ENCODE results near the gene SPEM2.
"Not testable (repeated sequence)": the region's sequence is repeated elsewhere in the genome, so short reads cannot be mapped to it uniquely, and the experiment has no call there.

SPEM2 gene

DNA sequence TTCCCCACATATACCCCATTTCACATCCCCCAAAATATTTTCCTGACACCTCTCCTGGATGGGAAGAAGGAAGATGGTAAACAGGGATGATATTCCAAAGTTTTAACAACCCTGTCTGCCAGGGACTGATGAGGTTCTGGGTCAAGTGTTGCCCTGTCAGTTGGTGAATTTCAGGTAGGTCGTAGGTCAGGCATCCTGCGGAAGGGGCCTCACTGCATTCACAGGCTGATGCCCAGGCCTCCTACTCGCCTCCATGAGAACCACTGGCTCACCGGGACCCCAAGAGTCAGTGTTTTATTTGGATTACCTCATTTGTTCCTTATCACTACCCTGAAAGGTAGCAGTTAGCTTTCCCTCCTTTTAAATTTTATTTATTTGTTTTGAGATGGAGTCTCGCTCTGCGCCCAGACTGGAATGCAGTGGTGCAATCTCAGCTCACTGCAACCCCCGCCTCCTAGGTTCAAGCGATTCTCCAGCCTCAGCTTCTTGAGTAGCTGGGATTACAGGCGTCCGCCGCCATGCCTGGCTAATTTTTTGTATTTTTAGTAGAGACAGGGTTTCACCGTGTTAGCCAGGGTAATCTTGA lies 43.5 kb downstream of the SPEM2 start:
- H3K9me3 ChIP-seq = no peaks in the 10 kb centered on the region
- no peaks in the 10 kb centered on the region for H3K4me1 ChIP-seq
- H3K27me3 ChIP-seq = no peaks in the 10 kb centered on the region
- no peaks in the 10 kb centered on the region for H3K36me3 ChIP-seq
- TF ChIP-seq, protein P1, sequence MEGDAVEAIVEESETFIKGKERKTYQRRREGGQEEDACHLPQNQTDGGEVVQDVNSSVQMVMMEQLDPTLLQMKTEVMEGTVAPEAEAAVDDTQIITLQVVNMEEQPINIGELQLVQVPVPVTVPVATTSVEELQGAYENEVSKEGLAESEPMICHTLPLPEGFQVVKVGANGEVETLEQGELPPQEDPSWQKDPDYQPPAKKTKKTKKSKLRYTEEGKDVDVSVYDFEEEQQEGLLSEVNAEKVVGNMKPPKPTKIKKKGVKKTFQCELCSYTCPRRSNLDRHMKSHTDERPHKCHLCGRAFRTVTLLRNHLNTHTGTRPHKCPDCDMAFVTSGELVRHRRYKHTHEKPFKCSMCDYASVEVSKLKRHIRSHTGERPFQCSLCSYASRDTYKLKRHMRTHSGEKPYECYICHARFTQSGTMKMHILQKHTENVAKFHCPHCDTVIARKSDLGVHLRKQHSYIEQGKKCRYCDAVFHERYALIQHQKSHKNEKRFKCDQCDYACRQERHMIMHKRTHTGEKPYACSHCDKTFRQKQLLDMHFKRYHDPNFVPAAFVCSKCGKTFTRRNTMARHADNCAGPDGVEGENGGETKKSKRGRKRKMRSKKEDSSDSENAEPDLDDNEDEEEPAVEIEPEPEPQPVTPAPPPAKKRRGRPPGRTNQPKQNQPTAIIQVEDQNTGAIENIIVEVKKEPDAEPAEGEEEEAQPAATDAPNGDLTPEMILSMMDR (IDR thresholded peaks at IDR 0.05; ENCODE audit: low read depth, low read length) = no peak
- DNase-seq = no peak
- no peak overlapping the region for H3K4me3 ChIP-seq (ENCODE audit: low read depth, low read length)

DNA sequence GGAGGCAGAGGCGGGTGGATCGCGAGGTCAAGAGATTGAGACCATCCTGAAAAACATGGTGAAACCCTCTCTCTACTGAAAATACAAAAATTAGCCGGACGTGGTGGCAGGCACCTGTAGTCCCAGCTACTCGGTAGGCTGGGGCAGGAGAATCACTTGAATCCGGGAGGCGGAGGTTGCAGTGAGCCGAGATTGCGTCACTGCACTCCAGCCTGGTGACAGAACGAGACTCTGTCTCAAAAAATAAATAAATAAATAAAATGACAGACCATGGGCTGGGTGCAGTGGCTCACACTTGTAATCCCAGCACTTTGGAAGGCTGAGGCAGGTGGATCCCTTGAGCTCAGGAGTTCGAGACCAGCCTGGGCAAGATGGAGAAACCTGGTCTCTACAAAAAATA lies 44.4 kb downstream of the SPEM2 start:
- DNase-seq; H3K27me3 ChIP-seq; H3K36me3 ChIP-seq; H3K4me1 ChIP-seq; H3K9me3 ChIP-seq; H3K4me3 ChIP-seq (ENCODE audit: low read depth, low read length): not testable (repeated sequence)

DNA sequence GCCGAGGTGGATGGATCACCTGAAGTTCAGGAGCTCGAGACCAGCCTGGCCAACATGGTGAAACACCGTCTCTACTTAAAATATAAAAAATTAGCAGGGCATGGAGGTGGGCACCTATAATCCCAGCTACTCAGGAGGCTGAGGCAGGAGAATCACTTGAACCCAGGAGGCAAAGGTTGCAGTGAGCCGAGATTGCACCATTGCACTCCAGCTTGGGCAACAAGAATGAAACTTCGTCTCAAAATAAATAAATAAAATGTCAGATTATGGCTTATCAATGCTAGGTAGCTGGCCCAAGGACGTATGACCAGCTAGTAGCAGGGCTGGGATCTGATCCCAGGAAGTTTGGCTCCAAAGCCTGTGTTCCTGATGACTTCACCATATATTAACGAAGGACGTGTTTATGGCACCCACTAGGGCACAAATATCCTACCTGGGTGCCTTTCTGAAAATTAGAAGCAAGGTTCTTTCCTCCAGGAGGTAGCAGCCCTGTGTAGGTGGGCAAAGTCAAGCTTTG lies 45.1 kb downstream of the SPEM2 start:
- H3K4me1 ChIP-seq; DNase-seq; H3K9me3 ChIP-seq; H3K27me3 ChIP-seq; H3K36me3 ChIP-seq; H3K4me3 ChIP-seq (ENCODE audit: low read depth, low read length): not testable (repeated sequence)

DNA sequence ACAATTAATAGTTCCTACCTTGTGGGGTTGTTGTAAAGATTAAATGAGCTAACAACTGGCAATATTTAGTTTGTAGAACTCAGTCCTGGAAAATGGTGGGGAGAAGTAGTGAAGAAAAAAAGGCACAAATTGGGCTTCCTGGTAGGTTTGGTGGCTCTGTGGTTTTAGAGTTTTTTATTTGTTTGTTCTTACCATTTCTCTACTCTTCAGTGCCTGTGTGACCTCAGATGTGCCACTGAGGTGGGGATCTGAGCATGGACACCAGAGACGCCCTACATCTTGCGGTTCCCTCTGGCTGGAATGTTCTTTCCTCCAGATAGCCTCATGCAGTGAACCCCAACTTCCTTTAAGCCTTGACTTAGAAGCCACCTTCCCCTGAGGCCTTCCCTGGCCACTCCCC lies 46.3 kb downstream of the SPEM2 start:
- Histone ChIP-seq H3K4me3 (ENCODE audit: low read depth, low read length) (no peak overlapping the region), H3K9me3 (no peaks in the 10 kb centered on the region), H3K36me3 (no peaks in the 10 kb centered on the region), H3K4me1 (no peaks in the 10 kb centered on the region), H3K27me3 (no peaks in the 10 kb centered on the region)
- TF ChIP-seq, protein P1 (IDR thresholded peaks at IDR 0.05; ENCODE audit: low read depth, low read length) = no peak
- no peak for DNase-seq

DNA sequence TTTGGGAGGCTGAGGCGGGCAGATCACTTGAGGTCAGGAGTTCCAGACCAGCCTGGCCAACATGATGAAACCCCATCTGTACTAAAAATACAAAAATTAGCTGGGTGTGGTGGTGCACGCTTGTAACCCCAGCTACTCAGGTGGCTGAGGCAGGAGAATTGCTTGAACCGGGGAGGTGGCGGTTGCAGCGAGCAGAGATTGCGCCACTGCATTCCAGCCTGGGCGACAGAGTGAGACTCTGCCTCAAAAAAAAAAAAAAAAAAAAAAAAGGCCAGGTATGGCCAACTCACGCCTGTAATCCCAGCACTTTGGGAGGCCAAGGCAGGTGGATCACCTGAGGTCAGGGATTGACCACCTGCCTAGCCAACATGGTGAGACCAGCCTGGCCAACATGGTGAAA lies 49.4 kb downstream of the SPEM2 start:
- not testable (repeated sequence) for H3K9me3 ChIP-seq; H3K36me3 ChIP-seq; H3K4me1 ChIP-seq; H3K27me3 ChIP-seq; H3K4me3 ChIP-seq (ENCODE audit: low read depth, low read length); DNase-seq

DNA sequence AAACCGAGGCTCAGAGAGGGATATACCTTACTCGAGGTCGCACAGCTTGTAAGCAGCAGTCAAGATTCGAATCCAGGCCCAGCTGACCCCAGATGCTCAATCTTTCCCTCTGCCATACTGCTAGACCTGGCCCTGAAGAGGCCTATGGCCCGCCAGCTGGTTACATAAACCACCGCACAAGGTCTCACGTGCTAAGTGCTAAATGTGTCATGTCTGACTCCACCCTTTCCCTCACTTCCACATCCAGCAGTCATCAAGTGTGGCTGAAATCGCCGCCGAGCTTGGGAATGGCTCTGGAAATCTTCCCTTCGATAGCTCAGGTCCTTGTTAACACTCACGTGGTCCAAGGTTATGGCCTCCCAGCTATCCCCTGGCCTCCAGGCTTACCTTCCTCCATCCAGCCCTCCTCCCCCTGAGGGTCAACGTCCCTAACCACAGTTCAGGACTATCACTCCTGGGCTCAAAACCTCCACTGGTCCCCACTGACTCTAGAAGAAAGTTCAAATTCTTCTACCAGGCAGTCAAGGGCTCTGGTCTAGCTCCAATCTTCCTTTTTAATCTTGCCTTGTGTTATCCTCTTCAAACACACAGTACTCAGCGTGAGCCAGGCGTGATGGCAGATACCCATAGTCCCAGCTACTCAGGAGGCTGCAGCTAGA lies 50.5 kb downstream of the SPEM2 start:
- Histone ChIP-seq H3K36me3 (no peaks in the 10 kb centered on the region), H3K9me3 (no peaks in the 10 kb centered on the region), H3K4me3 (ENCODE audit: low read depth, low read length) (no peak overlapping the region), H3K4me1 (no peaks in the 10 kb centered on the region), H3K27me3 (no peaks in the 10 kb centered on the region)
- no peak for DNase-seq
- TF ChIP-seq, protein P1 (IDR thresholded peaks at IDR 0.05; ENCODE audit: low read depth, low read length) = no peak

DNA sequence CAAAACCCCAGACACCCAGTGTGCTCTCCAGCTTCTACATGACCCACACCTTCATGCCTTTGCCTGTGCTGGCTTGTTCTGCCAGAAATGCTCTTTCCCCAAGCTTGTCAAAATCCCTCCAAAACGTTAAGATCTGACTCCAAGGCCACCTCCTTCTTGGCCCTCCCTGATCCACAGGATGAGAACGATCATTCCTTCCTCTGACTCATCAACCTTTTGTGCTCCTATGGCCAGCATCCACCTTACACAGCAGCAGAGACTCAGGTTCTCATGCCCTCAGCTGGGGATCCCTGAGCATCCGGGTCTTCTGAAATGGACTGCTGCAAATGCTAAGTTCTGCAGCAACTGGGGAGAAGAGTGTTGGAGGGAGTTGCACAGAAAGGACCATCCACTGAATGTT lies 51.1 kb downstream of the SPEM2 start:
- no peaks in the 10 kb centered on the region for H3K9me3 ChIP-seq
- no peaks in the 10 kb centered on the region for H3K27me3 ChIP-seq
- no peak for DNase-seq
- no peaks in the 10 kb centered on the region for H3K4me1 ChIP-seq
- no peak overlapping the region for H3K4me3 ChIP-seq (ENCODE audit: low read depth, low read length)
- TF ChIP-seq, protein P1 (IDR thresholded peaks at IDR 0.05; ENCODE audit: low read depth, low read length) = no peak
- no peaks in the 10 kb centered on the region for H3K36me3 ChIP-seq
